HT1080 (cell line): Measurements from ENCODE around the gene ATP8B1. TPM values are rescaled to one million over a fixed set of nuclear protein-coding genes. Genes with fewer than 3 reads are reported as not detected.

ENCODE experiments used
- DNase-seq: peaks from one replicate; pipeline ENCODE4 v3.0.0-alpha.2; 2015; ENCODE audit warnings: low read depth
- total RNA-seq: library from RNA; depleted of rRNA; stranded (reverse); fragments of >200 nt; shearing (Covaris generic); gene quantifications from 2 replicates; pipeline ENCODE4 v1.2.3, GENCODE V29; 2014

The ATP8B1 gene
- total RNA-seq, 1 experiment from 2014 or later = 16.6 TPM

DNA sequence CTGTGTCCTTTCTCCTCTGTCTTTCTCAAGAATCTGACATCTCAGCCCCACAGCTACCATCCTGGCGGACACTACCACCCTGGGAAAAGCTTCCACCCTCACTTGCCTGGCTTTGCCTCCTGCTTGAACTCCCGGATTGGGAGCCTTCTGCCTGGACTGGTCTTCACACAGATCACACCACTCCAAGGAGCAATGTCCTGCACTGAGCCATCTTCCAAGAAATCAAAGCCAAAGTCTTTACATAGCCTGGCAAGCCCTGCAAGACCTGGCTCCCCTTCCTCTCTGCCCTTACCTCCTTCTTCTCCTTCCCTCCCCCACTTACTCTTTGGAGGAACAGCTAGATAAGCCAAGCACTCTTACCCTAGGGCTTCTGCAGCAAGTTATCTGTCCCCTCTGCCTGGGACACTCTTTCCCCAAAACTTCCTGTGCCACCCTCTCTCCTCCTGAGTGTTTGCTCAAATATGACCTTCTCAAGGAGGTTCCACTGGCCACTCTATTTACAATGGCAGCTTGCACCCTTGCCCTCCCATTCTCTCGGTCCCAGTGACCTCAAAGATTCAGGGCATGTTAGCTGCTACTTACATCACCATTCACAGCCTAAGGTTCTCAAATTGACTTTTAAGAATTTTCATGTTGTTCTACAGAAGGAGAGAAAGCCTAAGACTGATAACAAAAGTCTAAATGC, 9.7 kb downstream of the ATP8B1 start:
- DNase-seq = no peak

DNA sequence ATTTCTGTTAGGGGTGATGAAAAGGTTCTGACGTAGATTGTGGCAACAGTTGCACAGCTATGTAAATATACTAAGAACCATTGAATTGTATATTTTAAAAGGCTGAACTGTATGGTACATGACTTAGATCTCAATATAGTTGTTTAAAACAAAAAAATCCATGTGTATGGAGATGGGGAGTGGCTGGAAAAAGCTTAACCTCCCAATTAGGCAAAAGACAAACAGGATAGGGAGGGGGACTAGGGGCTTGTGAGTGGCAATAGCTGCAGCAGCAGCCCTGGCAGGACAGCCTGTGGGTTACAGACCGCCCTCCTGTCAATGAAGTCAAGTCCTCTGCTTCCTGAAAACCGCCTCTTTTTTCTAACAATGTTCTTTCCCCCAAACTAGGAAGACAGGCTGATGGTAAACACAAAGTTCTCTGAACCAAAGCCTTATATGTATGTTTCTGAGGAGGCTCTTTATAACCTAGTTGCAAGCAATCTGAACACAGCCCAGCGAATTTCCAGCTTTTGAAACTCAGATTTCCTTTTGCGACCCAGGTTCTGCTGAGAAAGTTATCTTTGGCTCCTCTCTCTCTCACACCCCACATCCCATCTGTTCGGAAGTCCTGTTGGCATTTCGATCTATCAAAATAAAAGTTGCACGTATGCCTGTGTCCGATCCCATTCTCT, 10.3 kb downstream of the ATP8B1 start:
- no peak for DNase-seq

DNA sequence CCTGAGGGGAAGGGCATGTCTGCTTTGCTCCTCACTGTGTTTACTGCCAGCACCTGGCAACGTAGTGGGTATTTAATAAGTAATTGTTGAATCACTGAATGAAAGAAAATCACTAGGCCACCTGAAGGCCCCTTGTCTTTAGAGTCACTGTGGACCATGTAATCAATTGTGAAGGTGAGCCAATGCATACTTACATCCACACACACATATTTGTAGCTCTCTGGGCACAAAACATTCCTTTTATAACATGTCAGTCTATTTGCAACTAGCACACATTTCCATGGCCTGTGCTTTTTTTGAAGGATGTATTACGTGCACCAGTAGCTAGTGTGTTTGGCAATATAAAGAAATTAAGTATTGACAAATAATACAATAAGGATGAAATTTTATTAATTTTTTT, 11.2 kb downstream of the ATP8B1 start:
- DNase-seq = no peak

DNA sequence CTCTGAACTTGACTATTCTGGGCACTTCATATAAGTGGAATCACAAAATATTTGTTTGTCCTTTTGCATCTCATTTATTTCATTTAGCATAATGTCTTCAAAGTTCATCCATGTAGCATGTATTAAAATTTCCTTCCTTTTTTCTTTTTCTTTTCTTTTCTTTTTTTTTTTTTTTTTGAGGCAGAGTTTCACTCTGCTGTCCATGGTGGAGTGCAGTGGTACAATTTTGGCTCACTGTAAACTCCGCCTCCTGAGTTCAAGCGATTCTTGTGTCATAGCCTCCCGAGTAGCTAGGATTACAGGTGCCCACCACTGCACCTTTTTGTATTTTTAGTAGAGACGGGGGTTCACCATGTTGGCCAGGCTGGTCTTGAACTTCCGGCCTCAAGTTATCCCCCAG, 11.9 kb downstream of the ATP8B1 start:
- no peak for DNase-seq

DNA sequence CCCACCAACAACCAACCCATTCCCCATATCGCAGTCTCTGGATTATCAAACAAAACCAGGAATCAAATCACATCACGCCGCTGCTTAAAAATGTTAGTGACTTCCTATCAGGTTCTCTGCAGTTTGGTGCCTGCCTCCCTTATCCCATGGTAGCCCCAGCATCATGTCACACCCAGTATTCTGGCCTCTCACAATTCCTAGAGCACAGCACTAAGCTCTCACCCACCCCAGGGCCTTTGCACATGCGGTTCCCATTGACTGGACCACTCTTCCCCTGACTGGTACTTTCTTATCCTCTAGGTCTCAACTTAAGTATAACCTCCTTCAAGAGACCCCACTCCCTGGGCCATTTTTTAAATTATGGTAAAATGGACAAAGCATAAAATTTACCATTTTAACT, 12.8 kb downstream of the ATP8B1 start:
- DNase-seq = no peak

DNA sequence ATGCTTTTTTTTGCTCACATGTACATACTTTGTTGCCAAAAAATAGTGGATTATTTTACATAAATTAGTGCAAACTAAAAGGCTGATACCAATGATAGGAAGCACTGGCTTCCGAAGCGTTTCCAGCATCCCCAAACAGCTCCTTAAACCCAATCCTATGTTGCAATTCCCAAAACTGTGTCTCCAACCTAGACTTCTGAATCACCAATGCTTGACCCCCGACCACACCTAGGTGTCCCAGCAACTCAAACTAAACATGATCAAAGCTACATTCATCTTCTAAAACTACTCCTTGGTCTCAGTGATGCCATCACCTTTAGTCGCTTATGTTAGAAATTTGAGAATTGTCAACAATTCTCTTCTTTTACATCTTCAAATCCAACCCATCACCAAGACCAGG, 13.4 kb downstream of the ATP8B1 start:
- DNase-seq = no peak

DNA sequence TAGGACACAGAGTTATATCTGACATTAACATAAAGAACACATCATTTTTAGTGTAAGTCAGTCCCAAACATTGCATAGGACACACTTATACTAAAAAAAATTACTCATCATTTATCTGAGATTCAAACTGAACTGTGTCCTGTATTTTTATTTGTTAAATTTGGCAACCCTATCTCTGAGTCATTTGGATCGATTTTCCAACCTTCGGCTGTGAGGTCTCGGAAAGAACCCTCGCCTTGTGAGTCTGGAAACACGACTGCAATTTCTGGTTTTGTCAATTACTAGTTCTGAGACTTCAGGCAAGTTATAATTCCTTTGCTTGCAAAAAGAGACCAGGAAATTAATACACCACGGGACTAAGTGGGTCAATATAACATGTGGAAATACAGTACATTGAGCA, 14.0 kb downstream of the ATP8B1 start:
- DNase-seq = no peak

DNA sequence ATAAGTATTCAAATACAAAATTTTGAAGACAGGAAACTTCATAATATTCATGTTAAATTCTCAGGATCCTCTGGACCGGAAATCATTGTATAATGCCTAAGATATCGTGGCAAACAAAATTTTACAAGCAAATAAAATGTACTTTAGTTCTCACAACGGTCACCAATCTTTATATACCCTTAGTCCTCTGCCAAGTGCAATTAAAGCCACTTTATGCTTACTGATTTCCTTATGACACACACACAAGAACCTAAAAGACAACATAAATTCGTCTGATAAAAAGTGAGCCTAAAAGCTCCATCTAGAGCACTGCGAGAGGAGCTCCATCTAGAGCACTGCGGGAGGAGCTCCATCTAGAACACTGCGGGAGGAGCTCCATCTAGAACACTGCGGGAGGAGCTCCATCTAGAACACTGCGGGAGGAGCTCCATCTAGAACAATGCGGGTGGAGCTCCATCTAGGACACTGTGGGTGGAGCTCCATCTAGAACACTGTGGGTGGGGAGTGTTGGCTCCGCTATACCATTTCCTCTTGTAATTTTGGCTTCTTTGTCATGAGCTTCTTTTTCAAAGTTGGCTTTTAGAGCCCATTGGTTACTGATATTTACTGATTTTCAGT, 15.9 kb downstream of the ATP8B1 start:
- DNase-seq = no peak

DNA sequence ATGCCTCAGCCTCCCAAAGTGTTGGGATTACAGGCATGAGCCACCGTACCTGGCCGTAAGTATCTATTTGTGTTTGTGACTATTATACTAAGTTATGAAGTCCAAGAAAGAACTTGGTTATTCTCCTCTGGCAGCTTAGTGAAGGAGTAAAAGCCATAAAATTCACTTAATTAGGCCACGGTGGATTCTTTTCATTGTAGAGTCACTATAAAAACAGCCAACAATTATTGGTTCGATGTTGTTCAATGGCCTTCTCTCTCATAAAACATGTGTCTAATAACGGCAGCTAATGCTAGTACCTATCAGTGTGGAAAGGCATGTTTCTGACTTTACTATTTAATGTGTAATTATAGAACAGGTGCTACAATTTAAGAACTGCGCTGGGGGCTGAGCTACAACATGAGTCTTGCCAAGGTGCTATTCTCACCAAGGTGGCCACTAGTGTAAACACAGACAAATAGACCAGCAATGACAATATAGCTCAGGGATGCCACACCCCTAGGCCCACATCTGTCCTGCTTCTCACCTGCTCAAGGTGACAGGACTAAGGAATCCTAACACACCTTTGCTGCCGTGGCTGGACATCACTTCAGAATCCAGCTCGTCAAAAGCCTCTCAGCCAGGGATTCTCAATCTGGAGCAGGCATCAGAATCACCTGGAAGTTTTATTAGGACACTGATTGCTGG, 17.2 kb downstream of the ATP8B1 start:
- no peak for DNase-seq

DNA sequence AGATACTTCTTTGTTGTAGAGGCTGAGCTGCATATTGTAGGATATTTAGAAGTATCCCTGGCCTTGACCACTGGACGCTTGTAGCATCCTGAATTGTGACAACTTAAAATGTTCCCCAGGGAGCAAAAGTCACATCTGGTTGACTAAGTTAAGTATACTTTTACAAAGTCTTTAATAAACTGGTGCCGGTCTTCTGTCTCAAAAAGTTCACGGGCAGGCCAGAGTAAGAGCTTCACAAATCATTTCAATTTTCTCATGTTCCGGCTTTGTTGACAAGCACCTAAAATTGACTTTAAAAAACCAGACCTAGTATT, 18.4 kb downstream of the ATP8B1 start:
- no peak for DNase-seq

DNA sequence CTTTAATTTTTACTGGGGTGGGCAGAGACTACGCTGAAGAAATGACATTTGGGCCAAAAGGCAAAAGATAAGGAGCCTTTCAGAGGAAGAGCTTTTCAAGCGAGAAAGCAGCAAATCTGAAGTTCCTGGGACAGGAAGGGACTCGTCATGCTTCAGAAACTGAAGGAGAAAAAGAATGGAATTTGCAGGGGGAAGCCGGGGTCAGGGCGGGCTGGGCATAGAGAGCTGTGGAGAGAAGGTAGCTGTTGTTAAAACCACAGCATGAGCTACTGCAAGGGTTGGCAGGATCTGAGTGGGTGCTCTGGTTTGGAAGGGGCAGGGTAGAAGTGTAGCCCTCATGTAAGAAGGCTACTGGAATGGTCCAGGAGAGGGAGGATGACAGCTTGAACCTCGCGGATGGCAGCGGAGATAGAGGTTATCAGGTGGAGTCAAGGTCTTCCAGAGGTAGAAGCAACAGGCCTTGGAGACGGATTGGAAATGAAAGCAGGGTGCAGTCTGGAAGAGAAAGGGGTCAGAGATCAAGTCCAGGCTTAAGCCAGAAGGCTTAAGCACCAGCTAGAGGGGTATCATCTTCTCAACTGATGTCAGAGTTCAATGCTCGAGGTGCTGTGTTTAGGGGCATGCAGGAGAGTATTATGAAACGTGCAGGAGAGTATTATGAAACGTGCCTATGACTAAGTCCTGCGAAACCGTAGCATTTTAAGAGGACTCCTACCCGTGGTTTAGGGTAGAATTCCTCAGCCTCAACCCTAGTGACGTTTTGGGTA, 18.9 kb downstream of the ATP8B1 start:
- DNase-seq = peak; percentile 62

DNA sequence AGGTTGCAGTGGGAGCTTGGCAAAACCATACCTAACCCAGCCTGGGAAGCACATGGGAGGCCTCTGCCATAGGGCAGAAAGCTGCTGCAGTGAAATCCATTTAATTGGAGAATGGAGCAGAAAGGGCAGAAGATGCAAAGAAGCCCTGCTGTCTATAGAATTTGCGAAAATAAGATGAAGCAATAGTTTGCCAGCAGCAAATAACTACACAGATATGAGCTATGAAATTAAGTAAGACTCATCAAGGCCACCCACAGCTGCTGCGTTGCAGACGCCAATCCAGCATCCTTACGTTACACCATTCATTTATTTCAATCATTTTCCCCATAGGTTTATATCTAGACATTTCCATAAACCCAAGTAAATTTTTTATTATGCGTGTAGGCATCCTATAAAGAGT, 21.1 kb downstream of the ATP8B1 start:
- DNase-seq = no peak

DNA sequence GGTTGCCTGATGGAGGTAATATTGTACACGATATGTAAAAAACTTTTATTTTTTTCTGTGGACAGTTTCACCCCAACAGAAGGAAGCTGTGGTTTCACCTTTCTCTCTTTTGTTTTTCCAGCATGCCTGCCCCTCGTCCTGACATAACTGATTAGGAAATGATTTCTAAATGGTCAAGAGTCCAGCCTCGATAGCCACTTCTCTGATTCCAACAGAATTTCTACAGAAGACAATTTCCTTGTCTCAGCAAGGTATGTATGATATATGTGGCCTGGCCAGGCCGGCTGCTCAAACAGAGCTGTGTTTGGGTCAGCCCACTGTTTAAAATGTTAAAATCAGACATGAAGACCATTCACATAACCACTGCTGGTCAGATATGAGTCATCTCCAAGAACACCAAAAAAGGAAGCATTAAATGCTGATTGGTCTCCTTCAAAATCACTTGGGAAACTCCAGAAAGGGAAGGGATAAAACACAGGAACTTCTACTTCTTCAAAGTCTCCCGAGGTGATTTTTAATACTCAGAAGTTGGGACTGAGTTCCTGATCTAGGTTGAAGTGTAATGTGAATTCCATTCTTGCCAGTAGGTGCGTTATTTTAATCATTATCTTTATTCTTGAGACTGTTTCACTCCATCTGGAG, 22.3 kb downstream of the ATP8B1 start:
- DNase-seq = peak; percentile 89

DNA sequence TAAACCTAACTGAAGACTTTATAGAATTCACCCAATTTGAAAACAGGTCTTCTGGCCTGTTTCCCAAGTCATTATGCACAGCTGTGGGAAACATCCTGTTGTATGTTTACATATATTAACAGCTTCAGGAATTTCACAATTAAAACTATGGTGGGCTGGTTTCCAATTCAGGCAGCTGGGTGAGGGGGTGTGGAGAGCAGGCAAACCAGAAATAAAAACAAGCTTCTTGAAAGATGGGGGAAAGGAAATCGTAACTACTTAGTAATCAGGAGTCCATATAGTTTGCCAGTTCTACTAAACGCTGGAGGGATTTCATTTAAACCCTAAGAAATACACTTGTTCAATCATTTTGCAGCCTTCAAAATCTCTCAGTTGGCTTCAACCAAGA, 22.8 kb downstream of the ATP8B1 start:
- peak; percentile 57 for DNase-seq

DNA sequence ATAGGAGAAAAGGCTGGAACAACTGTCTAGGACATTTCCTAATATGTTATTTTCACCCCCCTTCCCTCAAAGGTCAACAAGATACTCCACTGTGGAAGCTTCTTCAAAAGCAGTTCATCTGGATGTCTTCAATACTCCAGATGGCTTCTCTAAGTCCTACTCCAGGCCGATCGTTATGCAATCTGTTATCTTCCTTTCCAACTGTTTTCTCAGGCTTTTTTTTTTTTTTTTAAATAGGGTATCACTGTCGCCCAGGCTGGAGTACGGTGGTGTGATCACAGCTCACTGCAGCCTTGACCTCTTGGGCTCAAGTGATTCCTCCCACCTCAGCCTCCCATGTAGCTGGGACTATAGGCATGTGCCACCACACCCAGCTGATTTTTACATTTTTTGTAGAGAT, 26.3 kb downstream of the ATP8B1 start:
- no peak for DNase-seq

DNA sequence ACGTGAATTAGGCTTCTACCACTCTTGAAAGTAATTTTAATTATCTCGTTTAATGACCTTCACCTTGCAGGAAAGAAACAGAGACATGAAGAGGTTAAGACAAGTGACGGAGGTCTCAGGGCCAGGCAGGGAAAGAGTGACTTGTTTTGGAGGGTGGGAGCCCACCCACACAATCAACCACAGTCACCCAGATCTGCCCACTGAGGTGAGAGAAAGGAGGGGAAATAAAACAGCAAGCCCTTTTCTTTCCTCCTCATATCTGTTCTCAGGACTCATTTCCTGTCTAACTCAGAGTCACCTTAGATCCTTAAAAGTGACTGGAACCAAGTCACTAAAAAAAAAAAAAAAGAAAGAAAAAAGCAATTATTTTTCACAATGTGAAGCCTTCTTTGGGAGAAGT, 26.8 kb downstream of the ATP8B1 start:
- peak; percentile 32 for DNase-seq

DNA sequence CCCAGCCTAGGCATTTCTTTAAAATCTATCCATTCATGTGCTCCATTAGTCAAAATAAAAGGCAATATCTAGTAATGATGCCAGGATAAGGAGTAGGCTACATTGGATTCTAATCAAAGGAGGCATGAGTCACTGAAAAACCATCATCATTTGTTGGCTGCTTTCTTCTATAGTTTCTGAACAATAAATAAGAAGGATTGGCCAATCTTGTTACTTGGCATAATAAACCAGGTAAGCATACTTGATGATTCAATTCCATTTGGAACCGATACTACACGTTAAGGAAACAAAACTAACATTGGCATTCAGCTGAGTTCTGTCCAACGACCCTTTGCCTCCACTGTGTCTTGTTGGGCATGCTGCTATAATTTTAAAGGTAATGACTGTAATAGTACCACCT, 27.2 kb downstream of the ATP8B1 start:
- no peak for DNase-seq

DNA sequence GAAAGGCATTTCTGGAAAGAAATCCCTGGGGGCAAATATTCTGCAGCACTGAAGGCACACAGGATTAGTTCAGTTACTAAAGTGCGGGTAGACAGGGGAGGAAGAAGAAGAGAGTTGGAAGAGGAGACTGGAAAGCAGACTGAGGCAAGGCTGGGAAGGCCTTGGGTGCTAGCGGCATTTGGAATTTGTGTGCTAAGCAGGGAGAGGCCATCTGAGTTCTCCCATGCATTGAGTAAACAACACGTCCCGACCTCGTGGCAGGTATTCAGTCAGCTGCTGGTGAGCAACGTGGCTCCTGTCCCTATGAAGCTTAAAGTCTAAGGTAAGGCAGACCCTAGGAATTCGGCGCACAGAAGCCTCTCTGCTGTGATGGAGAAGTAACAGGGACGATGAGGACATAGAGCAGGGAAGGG, 30.7 kb downstream of the ATP8B1 start:
- DNase-seq = no peak

DNA sequence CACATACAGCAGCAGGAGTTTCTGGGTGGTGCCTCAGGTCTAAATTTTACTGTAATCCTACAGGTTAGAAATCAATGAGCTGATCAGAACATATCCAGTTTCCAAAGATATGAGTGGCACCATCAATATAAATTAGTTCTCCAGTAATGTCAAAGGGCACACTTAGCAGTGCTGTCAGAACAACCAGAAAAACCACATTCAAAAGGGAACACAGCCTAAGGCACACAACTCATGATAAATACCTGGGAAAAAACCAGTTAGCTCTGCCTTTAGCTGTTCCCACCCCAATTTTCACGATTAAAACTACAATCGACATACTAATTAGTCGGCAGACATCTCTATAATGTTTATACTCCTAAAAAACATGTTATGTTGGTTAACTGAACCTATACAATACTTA, 31.5 kb downstream of the ATP8B1 start:
- DNase-seq = no peak

DNA sequence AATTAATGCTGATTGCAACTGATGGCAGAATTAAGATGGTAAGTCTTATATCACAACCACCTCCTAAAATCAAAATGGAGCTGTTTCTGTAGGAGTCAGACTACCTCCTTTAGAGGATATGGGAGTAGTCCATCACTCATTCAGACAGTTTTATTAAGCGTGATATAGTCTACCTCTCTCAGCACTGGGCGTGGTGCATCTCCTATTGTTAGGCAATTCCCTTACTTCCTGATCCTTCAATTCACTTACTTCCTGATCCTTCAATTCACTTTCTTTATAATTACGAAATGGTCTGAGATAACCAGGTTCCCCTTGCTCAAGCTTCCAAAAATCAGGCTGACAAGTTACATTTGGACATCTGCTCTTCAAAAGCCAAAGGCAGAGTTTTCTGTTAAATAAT, 31.9 kb downstream of the ATP8B1 start:
- no peak for DNase-seq
